Measurements from ENCODE around the gene ACADM.

ACADM gene

DNA sequence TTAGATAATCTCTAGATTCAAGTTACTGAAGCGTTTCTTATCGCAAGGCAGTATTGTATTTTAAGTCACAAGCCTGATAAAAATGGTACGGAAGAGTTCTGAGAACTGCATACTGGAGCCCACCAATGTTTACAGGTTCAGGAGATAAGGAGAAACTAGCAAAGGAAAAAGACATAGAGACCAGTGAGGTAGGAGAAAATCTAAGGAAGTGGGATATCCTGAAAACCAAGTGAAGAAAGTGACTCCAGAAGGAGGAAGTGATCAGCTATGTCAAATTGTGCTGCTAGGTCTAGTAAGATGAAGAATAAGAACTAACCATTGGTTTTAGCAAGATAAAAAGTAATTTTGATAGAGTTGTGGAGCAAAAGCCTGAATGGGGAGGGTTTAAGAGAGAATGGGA, 31.0 kb upstream of the ACADM start:
- no peaks in the 10 kb centered on the region for H3K36me3 ChIP-seq (replicated peaks; ENCODE audit: insufficient read depth, low read length)
- no peak overlapping the region for H3K9ac ChIP-seq (ENCODE audit: low read length)
- H3F3A ChIP-seq (ENCODE audit: insufficient read depth, low read length), result no peaks in the 10 kb centered on the region
- DNase-seq, result no peak
- H2AFZ ChIP-seq (ENCODE audit: low read length), result no peak overlapping the region
- no peak overlapping the region for H3K4me3 ChIP-seq (ENCODE audit: low read length)
- no peak overlapping the region for H3K27ac ChIP-seq (ENCODE audit: low read length)
- H3K4me2 ChIP-seq (ENCODE audit: low read depth, low read length), result no peak overlapping the region
- H3K27me3 ChIP-seq (replicated peaks; ENCODE audit: insufficient read depth, low read length), result no peaks in the 10 kb centered on the region
- H3K9me2 ChIP-seq (replicated peaks; ENCODE audit: insufficient read depth, low read length), result no peaks in the 10 kb centered on the region
- H3K9me3 ChIP-seq (replicated peaks; ENCODE audit: insufficient read depth, low read length), result no peaks in the 10 kb centered on the region
- TF ChIP-seq, protein P1, sequence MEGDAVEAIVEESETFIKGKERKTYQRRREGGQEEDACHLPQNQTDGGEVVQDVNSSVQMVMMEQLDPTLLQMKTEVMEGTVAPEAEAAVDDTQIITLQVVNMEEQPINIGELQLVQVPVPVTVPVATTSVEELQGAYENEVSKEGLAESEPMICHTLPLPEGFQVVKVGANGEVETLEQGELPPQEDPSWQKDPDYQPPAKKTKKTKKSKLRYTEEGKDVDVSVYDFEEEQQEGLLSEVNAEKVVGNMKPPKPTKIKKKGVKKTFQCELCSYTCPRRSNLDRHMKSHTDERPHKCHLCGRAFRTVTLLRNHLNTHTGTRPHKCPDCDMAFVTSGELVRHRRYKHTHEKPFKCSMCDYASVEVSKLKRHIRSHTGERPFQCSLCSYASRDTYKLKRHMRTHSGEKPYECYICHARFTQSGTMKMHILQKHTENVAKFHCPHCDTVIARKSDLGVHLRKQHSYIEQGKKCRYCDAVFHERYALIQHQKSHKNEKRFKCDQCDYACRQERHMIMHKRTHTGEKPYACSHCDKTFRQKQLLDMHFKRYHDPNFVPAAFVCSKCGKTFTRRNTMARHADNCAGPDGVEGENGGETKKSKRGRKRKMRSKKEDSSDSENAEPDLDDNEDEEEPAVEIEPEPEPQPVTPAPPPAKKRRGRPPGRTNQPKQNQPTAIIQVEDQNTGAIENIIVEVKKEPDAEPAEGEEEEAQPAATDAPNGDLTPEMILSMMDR (IDR thresholded peaks at IDR 0.05; ENCODE audit: low read length), result no peak
- TF ChIP-seq EZH2phosphoT487 (IDR thresholded peaks at IDR 0.05; ENCODE audit: low read length), result no peak
- TF ChIP-seq EZH2 (optimal IDR thresholded peaks at IDR 0.05; ENCODE audit: low read depth, low read length), result no peak
- H3K79me2 ChIP-seq (ENCODE audit: low read length), result no peaks in the 10 kb centered on the region
- H4K20me1 ChIP-seq (ENCODE audit: insufficient read depth, low read length), result no peaks in the 10 kb centered on the region
- H3K4me1 ChIP-seq (ENCODE audit: low read length), result no peaks in the 10 kb centered on the region

DNA sequence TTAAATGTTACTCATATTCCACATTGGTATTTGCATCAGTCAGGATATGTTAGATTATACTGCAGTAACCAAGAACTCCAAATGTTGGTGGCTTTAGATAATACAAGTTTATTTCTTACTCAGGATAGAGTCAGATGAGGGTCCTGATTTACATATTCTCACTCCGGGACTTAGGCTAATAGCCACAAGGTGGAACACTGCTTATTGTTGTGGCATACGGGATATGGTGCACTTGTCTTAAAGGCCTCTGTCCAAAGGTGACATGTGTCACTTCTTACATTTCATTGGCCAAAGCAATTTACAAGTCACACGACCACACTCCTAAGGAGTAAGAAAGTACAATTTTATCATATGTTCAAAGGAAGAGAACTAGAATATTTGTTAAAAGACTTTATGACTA, 28.5 kb upstream of the ACADM start:
- no peak for TF ChIP-seq EZH2 (optimal IDR thresholded peaks at IDR 0.05; ENCODE audit: low read depth, low read length)
- TF ChIP-seq, protein P1 (IDR thresholded peaks at IDR 0.05; ENCODE audit: low read length), result no peak
- no peak for TF ChIP-seq EZH2phosphoT487 (IDR thresholded peaks at IDR 0.05; ENCODE audit: low read length)
- Histone ChIP-seq H3K27me3 (replicated peaks; ENCODE audit: insufficient read depth, low read length) (no peaks in the 10 kb centered on the region), H3F3A (ENCODE audit: insufficient read depth, low read length) (no peaks in the 10 kb centered on the region), H3K4me2 (ENCODE audit: low read depth, low read length) (no peak overlapping the region), H3K36me3 (replicated peaks; ENCODE audit: insufficient read depth, low read length) (no peaks in the 10 kb centered on the region), H3K79me2 (ENCODE audit: low read length) (no peaks in the 10 kb centered on the region), H3K4me1 (ENCODE audit: low read length) (no peaks in the 10 kb centered on the region), H3K27ac (ENCODE audit: low read length) (no peak overlapping the region), H2AFZ (ENCODE audit: low read length) (no peak overlapping the region), H3K4me3 (ENCODE audit: low read length) (no peak overlapping the region), H3K9me2 (replicated peaks; ENCODE audit: insufficient read depth, low read length) (no peaks in the 10 kb centered on the region), H3K9ac (ENCODE audit: low read length) (no peak overlapping the region), H4K20me1 (ENCODE audit: insufficient read depth, low read length) (no peaks in the 10 kb centered on the region), H3K9me3 (replicated peaks; ENCODE audit: insufficient read depth, low read length) (no peaks in the 10 kb centered on the region)
- no peak for DNase-seq

DNA sequence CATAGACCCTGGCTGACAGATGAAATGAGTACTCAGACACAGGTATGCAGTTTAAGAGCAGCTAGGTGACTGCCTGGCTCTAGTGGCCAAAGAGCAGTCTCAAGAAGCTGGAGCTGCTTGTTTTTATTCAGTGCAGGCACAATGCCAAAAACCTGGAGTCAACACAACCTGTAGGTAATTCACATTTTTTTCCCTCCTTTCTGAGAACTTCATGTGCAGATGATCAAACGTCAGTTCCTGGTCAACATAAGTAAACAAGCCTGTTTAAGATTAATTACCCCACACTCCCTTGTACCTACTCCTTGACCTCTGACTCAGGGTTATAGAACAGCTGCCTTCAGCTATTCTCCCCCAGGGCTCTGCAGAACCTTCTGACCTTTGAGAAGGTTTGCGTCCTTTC, 17.3 kb upstream of the ACADM start:
- Histone ChIP-seq H3K9me2 (replicated peaks; ENCODE audit: insufficient read depth, low read length) (no peaks in the 10 kb centered on the region), H3K9me3 (replicated peaks; ENCODE audit: insufficient read depth, low read length) (no peaks in the 10 kb centered on the region), H3K27ac (ENCODE audit: low read length) (no peak overlapping the region), H3K36me3 (replicated peaks; ENCODE audit: insufficient read depth, low read length) (no peaks in the 10 kb centered on the region), H3K4me1 (ENCODE audit: low read length) (no peaks in the 10 kb centered on the region), H3K27me3 (replicated peaks; ENCODE audit: insufficient read depth, low read length) (no peaks in the 10 kb centered on the region), H3K4me2 (ENCODE audit: low read depth, low read length) (no peak overlapping the region), H3K79me2 (ENCODE audit: low read length) (no peaks in the 10 kb centered on the region), H2AFZ (ENCODE audit: low read length) (no peak overlapping the region), H3F3A (ENCODE audit: insufficient read depth, low read length) (no peaks in the 10 kb centered on the region), H3K9ac (ENCODE audit: low read length) (no peak overlapping the region), H4K20me1 (ENCODE audit: insufficient read depth, low read length) (no peaks in the 10 kb centered on the region), H3K4me3 (ENCODE audit: low read length) (no peak overlapping the region)
- TF ChIP-seq EZH2phosphoT487 (IDR thresholded peaks at IDR 0.05; ENCODE audit: low read length) (no peak), EZH2 (optimal IDR thresholded peaks at IDR 0.05; ENCODE audit: low read depth, low read length) (no peak)
- TF ChIP-seq, protein P1 (IDR thresholded peaks at IDR 0.05; ENCODE audit: low read length), result no peak
- DNase-seq, result no peak

Measured in MM.1S (cell line).